ENCODE data around the gene SPNS1.

DNA sequence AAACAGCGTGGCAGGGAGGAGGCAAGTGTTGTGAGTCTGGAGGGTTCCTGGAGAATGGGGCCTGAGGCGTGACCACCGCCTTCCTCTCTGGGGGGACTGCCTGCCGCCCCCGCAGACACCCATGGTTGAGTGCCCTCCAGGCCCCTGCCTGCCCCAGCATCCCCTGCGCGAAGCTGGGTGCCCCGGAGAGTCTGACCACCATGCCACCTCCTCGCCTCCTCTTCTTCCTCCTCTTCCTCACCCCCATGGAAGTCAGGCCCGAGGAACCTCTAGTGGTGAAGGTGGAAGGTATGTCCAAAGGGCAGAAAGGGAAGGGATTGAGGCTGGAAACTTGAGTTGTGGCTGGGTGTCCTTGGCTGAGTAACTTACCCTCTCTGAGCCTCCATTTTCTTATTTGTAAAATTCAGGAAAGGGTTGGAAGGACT lies 42.8 kb upstream of the SPNS1 start, which contains the start of gene CD19:
- TF ChIP-seq POLR2AphosphoS5 (IDR thresholded peaks at IDR 0.05; ENCODE audit: low read depth, low read length), result no peak
- no peak for TF ChIP-seq REST (IDR thresholded peaks at IDR 0.05; ENCODE audit: insufficient read depth in 1 of 2, low read depth in 2 of 2, low read length in 1 of 2)
- TF ChIP-seq, protein P1, sequence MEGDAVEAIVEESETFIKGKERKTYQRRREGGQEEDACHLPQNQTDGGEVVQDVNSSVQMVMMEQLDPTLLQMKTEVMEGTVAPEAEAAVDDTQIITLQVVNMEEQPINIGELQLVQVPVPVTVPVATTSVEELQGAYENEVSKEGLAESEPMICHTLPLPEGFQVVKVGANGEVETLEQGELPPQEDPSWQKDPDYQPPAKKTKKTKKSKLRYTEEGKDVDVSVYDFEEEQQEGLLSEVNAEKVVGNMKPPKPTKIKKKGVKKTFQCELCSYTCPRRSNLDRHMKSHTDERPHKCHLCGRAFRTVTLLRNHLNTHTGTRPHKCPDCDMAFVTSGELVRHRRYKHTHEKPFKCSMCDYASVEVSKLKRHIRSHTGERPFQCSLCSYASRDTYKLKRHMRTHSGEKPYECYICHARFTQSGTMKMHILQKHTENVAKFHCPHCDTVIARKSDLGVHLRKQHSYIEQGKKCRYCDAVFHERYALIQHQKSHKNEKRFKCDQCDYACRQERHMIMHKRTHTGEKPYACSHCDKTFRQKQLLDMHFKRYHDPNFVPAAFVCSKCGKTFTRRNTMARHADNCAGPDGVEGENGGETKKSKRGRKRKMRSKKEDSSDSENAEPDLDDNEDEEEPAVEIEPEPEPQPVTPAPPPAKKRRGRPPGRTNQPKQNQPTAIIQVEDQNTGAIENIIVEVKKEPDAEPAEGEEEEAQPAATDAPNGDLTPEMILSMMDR (IDR thresholded peaks at IDR 0.05), result no peak
